ENCODE results near the gene CEP85L.

The CEP85L gene

GRCh38 chr6:118469468-118469867, 181.9 kb downstream of the CEP85L start:
- TF ChIP-seq CTCF (IDR thresholded peaks at IDR 0.05; ENCODE audit: low read depth, low read length, missing control alignments), result no peak
- H3K4me3 ChIP-seq (replicated peaks; ENCODE audit: low read depth, low read length), result no peak overlapping the region
- DNase-seq (ENCODE audit: extremely low read depth, low read depth), result no peak

DNA sequence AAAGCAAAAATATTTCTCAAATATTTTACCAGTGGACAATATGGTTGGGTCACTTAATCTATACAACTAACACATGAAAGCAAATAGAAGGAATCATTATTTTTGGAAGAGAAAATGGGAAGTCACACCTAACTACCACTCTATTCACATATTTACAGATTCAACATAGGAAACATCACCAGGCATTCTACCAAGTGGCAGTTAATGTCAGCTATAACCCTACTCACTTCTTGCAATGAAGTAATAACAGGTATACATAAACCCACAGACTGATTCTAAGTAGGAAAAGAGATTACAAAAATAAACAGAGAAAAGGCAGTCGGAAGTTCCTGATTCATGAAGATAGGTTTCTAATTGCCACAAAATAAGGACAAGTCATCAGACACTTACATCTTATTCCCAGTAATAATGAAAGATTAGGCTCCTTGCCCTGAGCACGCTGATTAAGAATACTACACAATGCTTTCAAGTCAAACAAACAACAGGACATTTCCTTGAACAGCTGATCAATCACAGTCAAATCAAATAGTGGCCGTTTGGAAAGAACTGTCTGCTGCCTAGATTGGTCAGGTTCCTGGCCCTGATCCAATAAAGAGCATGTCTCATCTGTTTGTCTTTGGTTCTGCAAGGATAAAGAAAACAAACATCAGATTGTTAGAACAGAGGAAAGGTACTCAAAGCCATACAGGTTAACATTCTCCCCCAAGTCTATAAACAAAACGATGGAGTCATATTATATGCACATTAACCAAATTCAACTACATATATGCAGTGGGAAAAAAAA, 182.5 kb downstream of the CEP85L start:
- no peak overlapping the region for H3K4me3 ChIP-seq (replicated peaks; ENCODE audit: low read depth, low read length)
- TF ChIP-seq CTCF (IDR thresholded peaks at IDR 0.05; ENCODE audit: low read depth, low read length, missing control alignments), result no peak
- DNase-seq (ENCODE audit: extremely low read depth, low read depth), result no peak

DNA sequence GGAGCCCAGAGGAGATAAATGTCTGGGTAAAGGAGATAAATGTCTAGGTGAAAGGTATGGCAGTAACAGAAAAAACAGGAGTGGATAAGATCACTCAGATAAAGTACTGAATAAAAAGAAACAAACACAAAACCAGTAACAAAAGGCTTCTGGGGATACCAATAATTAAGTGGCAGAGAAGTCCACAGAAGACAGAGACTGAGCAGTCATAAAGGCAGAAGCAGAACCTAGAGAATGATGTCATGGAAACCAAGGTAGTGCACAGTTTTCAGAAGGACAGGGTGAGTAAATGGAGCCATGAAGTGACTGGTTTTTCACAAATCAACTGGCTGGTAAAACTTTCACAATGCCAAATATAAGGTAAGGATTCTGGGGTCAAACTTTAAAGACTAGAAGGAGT, 184.2 kb downstream of the CEP85L start:
- TF ChIP-seq CTCF (IDR thresholded peaks at IDR 0.05; ENCODE audit: low read depth, low read length, missing control alignments), result no peak
- no peak for DNase-seq (ENCODE audit: extremely low read depth, low read depth)
- no peak overlapping the region for H3K4me3 ChIP-seq (replicated peaks; ENCODE audit: low read depth, low read length)

DNA sequence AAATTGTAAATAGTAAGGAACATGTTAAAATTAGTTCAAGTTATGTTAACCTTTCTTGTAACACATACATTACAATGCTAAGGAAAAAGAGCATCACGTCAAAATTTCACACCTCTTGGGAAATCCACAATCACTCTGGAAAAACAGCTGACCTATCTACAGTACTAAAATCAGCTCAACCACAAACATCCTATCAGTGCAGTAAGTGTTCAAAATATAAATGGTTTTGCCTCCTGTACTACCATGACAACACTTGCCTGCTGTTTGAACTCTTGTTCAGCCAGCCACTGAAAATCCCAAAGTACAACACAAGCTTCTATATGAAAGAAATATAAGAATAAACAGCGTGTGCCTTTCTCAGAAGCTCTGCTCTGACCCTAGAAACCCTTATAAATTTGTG, 186.8 kb downstream of the CEP85L start:
- no peak overlapping the region for H3K4me3 ChIP-seq (replicated peaks; ENCODE audit: low read depth, low read length)
- no peak for DNase-seq (ENCODE audit: extremely low read depth, low read depth)
- TF ChIP-seq CTCF (IDR thresholded peaks at IDR 0.05; ENCODE audit: low read depth, low read length, missing control alignments), result no peak

DNA sequence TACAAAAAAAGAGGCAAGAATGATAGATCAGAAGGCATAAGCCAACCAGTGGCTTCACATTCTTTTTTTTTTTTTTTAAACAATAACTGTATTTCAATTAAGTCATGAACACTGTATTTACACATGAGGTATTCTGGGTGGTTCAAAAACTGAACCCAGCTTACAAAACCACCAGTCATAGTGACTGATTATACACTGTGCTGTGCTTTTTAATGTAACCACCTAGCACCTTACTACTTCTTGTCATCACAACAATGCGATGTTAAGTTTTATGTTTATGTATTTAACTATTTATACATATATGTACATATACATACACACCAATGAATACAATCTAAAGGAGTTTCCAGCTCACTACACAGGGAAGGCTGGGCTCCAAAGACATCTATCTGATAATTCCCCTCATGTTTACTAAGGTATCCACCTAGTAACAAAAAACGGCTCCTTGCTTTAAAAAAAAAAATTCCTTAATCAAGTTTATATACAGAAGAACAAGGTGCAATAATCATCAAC, 190.4 kb downstream of the CEP85L start:
- DNase-seq (ENCODE audit: extremely low read depth, low read depth), result no peak
- no peak for TF ChIP-seq CTCF (IDR thresholded peaks at IDR 0.05; ENCODE audit: low read depth, low read length, missing control alignments)
- H3K4me3 ChIP-seq (replicated peaks; ENCODE audit: low read depth, low read length), result no peak overlapping the region

DNA sequence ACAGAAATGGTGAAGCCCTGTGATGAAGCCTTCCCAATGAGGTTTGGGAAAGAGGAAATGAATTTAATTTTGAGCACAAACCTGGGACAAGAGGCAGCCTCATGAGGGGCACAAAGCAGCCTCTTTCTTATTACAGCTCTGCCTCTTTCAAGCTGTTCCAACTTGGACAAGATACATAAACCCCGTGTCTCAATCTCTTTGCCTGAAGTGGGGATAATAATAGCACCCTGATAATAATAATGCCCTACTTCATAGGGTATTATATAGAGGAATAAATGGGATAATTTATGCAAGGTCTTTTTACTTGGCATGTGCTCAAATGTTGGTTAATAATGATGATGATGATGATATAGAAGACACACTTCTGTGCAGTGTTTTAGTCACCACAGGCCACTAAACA, 194.4 kb downstream of the CEP85L start:
- DNase-seq (ENCODE audit: extremely low read depth, low read depth), result no peak
- H3K4me3 ChIP-seq (replicated peaks; ENCODE audit: low read depth, low read length), result no peak overlapping the region
- TF ChIP-seq CTCF (IDR thresholded peaks at IDR 0.05; ENCODE audit: low read depth, low read length, missing control alignments), result no peak

All from HFF-Myc (cell line).